CD14-positive monocyte (primary cell): ENCODE data around the gene TOGARAM1. TPM values are rescaled to one million over a fixed set of nuclear protein-coding genes. Genes with fewer than 3 reads are reported as not detected.

ENCODE experiments used
- DNase-seq, 3 donors: peaks; one replicate each; pipeline ENCODE4 v3.0.0-alpha.2; 2011 to 2022
- H2AFZ ChIP-seq: 2 replicates; pipeline ENCODE4 v1.6.0; 2012; ENCODE audit warnings: mild to moderate bottlenecking, low read depth, low read length, inconsistent platforms; ENCODE audit not compliant: insufficient read depth, poor library complexity, severe bottlenecking
- H3K27ac ChIP-seq, 2 donors: 1 replicate in 1 of 2; 2 replicates in 1 of 2; pipeline ENCODE4 v1.5.1; 2012 to 2013; ENCODE audit warnings: low read length in 2 of 2, control low read depth in 1 of 2, inconsistent platforms in 1 of 2, low read depth in 1 of 2, mild to moderate bottlenecking in 1 of 2
- H3K27me3 ChIP-seq, 2 donors: one replicate each; pipeline versions ENCODE4 v1.6.0 to v1.6.1; 2011 to 2013; ENCODE audit warnings: low read length in 2 of 2; ENCODE audit not compliant: control insufficient read depth in 2 of 2, insufficient read depth in 2 of 2
- H3K36me3 ChIP-seq, 2 donors: replicated peaks in 1 of 2; 1 replicate in 1 of 2; 2 replicates in 1 of 2; pipeline versions ENCODE4 v1.5.1 to v1.6.1; 2012 to 2013; ENCODE audit warnings: low read length in 2 of 2, control low read depth in 1 of 2, inconsistent platforms in 1 of 2, mild to moderate bottlenecking in 1 of 2; ENCODE audit not compliant: insufficient read depth in 2 of 2, control insufficient read depth in 1 of 2
- H3K4me1 ChIP-seq, 2 donors: 1 replicate in 1 of 2; 2 replicates in 1 of 2; pipeline versions ENCODE4 v1.5.1 to v1.6.1; 2012 to 2013; ENCODE audit warnings: low read length in 2 of 2, control low read depth in 1 of 2, inconsistent platforms in 1 of 2, mild to moderate bottlenecking in 1 of 2, moderate library complexity in 1 of 2; ENCODE audit not compliant: insufficient read depth in 2 of 2, control insufficient read depth in 1 of 2
- H3K4me2 ChIP-seq: replicated peaks from 2 replicates; pipeline ENCODE3; 2012; ENCODE audit warnings: low read length, moderate library complexity, mild to moderate bottlenecking; ENCODE audit not compliant: poor library complexity, severe bottlenecking; ENCODE audit errors: extremely low read depth
- H3K4me3 ChIP-seq, 3 experiments: fragments of 200-600 bp in 1 of 3; sonication (generic) in 1 of 3; replicated peaks in 1 of 3; 1 replicate in 2 of 3; 2 replicates in 1 of 3; pipeline ENCODE4 v1.5.1; 2011 to 2013; ENCODE audit warnings: low read length in 3 of 3, mild to moderate bottlenecking in 3 of 3, control low read depth in 2 of 3, low read depth in 2 of 3, inconsistent platforms in 1 of 3, moderate library complexity in 1 of 3
- H3K79me2 ChIP-seq: 2 replicates; pipeline ENCODE4 v1.6.0; 2012; ENCODE audit warnings: mild to moderate bottlenecking, control low read depth, inconsistent platforms, low read length, moderate library complexity; ENCODE audit not compliant: insufficient read depth
- H3K9ac ChIP-seq: 2 replicates; pipeline ENCODE4 v1.6.0; 2017; ENCODE audit warnings: low read length, mild to moderate bottlenecking; ENCODE audit not compliant: insufficient read depth, poor library complexity, severe bottlenecking
- H3K9me3 ChIP-seq, 2 donors: replicated peaks in 1 of 2; 1 replicate in 1 of 2; 2 replicates in 1 of 2; pipeline versions ENCODE4 v1.5.1 to v1.6.1; 2012 to 2013; ENCODE audit warnings: low read length in 2 of 2, control low read depth in 1 of 2; ENCODE audit not compliant: control insufficient read depth in 1 of 2, insufficient read depth in 1 of 2
- H4K20me1 ChIP-seq: 2 replicates; pipeline ENCODE4 v1.6.0; 2012; ENCODE audit warnings: mild to moderate bottlenecking, low read length, control low read depth, moderate library complexity; ENCODE audit not compliant: insufficient read depth
- H3K27ac Mint-ChIP-seq, 7 donors: one replicate each; pipeline ENCODE4 v1.8.0; 2020; ENCODE audit warnings: mild to moderate bottlenecking in 7 of 7, mixed read lengths in 7 of 7, moderate library complexity in 6 of 7, inconsistent platforms in 2 of 7
- H3K27me3 Mint-ChIP-seq, 3 donors: one replicate each; pipeline ENCODE4 v1.8.0; 2021 to 2022; ENCODE audit warnings: low read depth in 3 of 3, mild to moderate bottlenecking in 3 of 3, mixed read lengths in 3 of 3, moderate library complexity in 3 of 3, inconsistent platforms in 1 of 3
- H3K36me3 Mint-ChIP-seq, 2 donors: one replicate each; pipeline ENCODE4 v1.8.0; 2020; ENCODE audit warnings: mixed read lengths in 2 of 2, inconsistent platforms in 1 of 2, mild to moderate bottlenecking in 1 of 2
- H3K4me1 Mint-ChIP-seq: one replicate; pipeline ENCODE4 v1.8.0; 2020; ENCODE audit warnings: mild to moderate bottlenecking, mixed read lengths
- H3K4me3 Mint-ChIP-seq, 2 donors: one replicate each; pipeline ENCODE4 v1.8.0; 2020; ENCODE audit warnings: mild to moderate bottlenecking in 2 of 2, mixed read lengths in 2 of 2, moderate library complexity in 1 of 2
- H3K9me3 Mint-ChIP-seq, 7 donors: one replicate each; pipeline ENCODE4 v1.8.0; 2020 to 2022; ENCODE audit warnings: mixed read lengths in 7 of 7, mild to moderate bottlenecking in 6 of 7, moderate library complexity in 6 of 7, inconsistent platforms in 2 of 7
- CTCF ChIP-seq: fragments of 200-600 bp; IDR thresholded peaks from one replicate; pipeline ENCODE4 v1.8.0; 2022; ENCODE audit warnings: antibody characterized with exemption, mild to moderate bottlenecking
- WGBS: methylation state at CpG from one replicate; pipeline ENCODE4 v1.1.5; 2013; ENCODE audit warnings: missing lambda C conversion rate; ENCODE audit not compliant: insufficient coverage; 5-methylcytosine and 5-hydroxymethylcytosine counted together
- intact Hi-C, 2 donors: fragments of 100-400 bp; cut with micrococcal nuclease; formaldehyde crosslinking; loops; one replicate each; pipeline versions ENCODE4 v1.15.0 to v1.15.1; 2023
- polyA plus RNA-seq, 3 donors: library from polyadenylated mRNA; depleted of rRNA in 1 of 3; unstranded in 2 of 3; stranded (reverse) in 1 of 3; fragments of 300-500 nt in 2 of 3; fragments of >200 nt in 1 of 3; fragmentation: Illumina TruSeq in 2 of 3; gene quantifications; 1 replicate in 2 of 3; 2 replicates in 1 of 3; pipeline ENCODE4 v1.2.3, GENCODE V29; 2012 to 2021

Gene TOGARAM1
- polyA plus RNA-seq, 3 donors, result 2.6 to 3.8 (median 3.4) TPM

- Histone ChIP-seq H3K36me3 (peaks cover 10 to 41% of the 10 kb centered on the region in 2 donors), H3K4me2 (no peak overlapping the region), H3K27ac (no peak overlapping the region), H3K9ac (no peak overlapping the region), H3K4me3 (no peak overlapping the region), H3K79me2 (no peaks in the 10 kb centered on the region), H2AFZ (no peak overlapping the region), H4K20me1 (no peaks in the 10 kb centered on the region), H3K9me3 (no peaks in the 10 kb centered on the region), H3K27me3 (no peaks in the 10 kb centered on the region), H3K4me1 (peaks cover 0 to 3% of the 10 kb centered on the region in 2 donors)
- Mint-ChIP-seq H3K9me3 (peaks cover 0 to 7% (median 1%) of the 10 kb centered on the region in 7 donors), H3K4me1 (peaks cover 5% of the 10 kb centered on the region), H3K4me3 (no peak overlapping the region), H3K36me3 (peaks cover 24 to 41% of the 10 kb centered on the region in 2 donors), H3K27me3 (no peaks in the 10 kb centered on the region), H3K27ac (no peak overlapping the region)
- TF ChIP-seq CTCF, result no peak
- intact Hi-C loops, result no loop called here
- DNase-seq, result no peak
Measured at GRCh38 chr14:45051180-45051579, 89.2 kb downstream of the TOGARAM1 start.

- Mint-ChIP-seq H3K27ac (no peak overlapping the region), H3K27me3 (no peaks in the 10 kb centered on the region), H3K4me3 (no peak overlapping the region), H3K4me1 (peaks cover 5% of the 10 kb centered on the region), H3K9me3 (peaks cover 0 to 7% (median 4%) of the 10 kb centered on the region in 7 donors), H3K36me3 (peaks cover 24 to 39% of the 10 kb centered on the region in 2 donors)
- Histone ChIP-seq H3K4me3 (no peak overlapping the region), H3K27ac (no peak overlapping the region), H2AFZ (no peak overlapping the region), H3K9me3 (no peaks in the 10 kb centered on the region), H3K4me1 (peaks cover 0 to 3% of the 10 kb centered on the region in 2 donors), H3K27me3 (no peaks in the 10 kb centered on the region), H4K20me1 (no peaks in the 10 kb centered on the region), H3K9ac (no peak overlapping the region), H3K79me2 (no peaks in the 10 kb centered on the region), H3K4me2 (no peak overlapping the region), H3K36me3 (peaks cover 10 to 34% of the 10 kb centered on the region in 2 donors)
- no peak for TF ChIP-seq CTCF
- DNase-seq, result no peak
- no CpG with 5 or more reads among the region's 4 CpGs for WGBS
- intact Hi-C loops, result no loop called here
Measured at GRCh38 chr14:45051896-45052295, 89.9 kb downstream of the TOGARAM1 start.
